Activated T-cell treated with anti-CD3 and anti-CD28 coated beads, Interleukin-2, amount 50 U/mL, for 48 hours (primary cell): ENCODE data around the gene KLHL35.
"Not testable (repeated sequence)": the region's sequence is repeated elsewhere in the genome, so short reads cannot be mapped to it uniquely, and the experiment has no call there.

Experiments
- DNase-seq, 2 experiments: peaks; one replicate each; pipeline ENCODE4 v3.0.0-alpha.2; 2020

The KLHL35 gene

GRCh38 chr11:75423721-75424120, 9.3 kb downstream of the KLHL35 start:
- no peak for DNase-seq

- no peak for DNase-seq
These were observed 10.5 kb downstream of the KLHL35 start for GRCh38 chr11:75422248-75423231.

- DNase-seq, result no peak
These were observed 11.1 kb downstream of the KLHL35 start for GRCh38 chr11:75421902-75422247.

- no peak for DNase-seq
These were observed 11.9 kb downstream of the KLHL35 start for GRCh38 chr11:75421035-75421602.

- DNase-seq, result no peak
These were observed 12.6 kb downstream of the KLHL35 start for GRCh38 chr11:75420224-75421034.

GRCh38 chr11:75413864-75414263, 19.1 kb downstream of the KLHL35 start:
- DNase-seq, result no peak

DNA sequence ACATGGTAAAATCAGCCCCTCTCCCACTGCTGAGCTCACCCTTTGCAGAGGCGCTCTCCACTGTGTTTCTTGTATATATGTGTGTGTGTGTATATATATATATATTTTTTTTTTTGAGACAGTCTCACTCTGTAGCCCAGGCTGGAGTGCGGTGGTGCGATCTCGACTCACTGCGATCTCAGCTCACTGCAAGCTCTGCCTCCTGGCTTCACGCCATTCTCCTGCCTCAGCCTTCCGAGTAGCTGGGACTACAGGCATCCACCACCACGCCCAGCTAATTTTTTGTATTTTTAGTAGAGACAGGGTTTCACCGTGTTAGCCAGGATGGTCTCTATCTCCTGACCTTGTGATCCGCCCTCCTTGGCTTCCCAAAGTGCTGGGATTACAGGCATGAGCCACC, 19.9 kb downstream of the KLHL35 start:
- DNase-seq, result not testable (repeated sequence)

DNA sequence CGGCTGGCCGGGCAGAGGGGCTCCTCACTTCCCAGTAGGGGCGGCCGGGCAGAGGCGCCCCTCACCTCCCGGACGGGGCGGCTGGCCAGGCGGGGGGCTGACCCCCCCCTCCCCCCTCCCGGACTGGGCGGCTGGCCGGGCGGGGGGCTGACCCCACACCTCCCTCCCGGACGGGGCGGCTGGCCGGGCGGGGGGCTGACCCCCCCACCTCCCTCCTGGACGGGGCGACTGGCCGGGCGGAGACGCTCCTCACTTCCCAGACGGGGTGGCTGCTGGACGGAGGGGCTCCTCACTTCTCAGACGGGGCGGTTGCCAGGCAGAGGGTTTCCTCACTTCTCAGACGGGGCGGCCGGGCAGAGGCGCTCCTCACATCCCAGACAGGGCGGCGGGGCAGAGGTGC, 23.0 kb downstream of the KLHL35 start:
- not testable (repeated sequence) for DNase-seq

DNA sequence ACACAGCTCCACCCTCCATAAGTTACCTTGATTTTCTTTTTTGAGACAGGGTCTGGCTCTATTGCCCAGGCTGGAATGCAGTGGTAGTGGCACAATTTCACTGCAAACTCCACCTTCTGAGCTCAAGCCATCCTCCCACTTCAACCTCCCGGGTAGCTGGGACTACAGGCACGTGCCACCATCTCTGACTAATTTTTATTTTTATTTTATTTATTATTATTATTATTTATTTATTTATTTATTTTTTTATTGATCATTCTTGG, 24.1 kb downstream of the KLHL35 start:
- no peak for DNase-seq

- no peak for DNase-seq
These were observed 26.6 kb downstream of the KLHL35 start for GRCh38 chr11:75406338-75406777.

GRCh38 chr11:75403983-75404658, 28.9 kb downstream of the KLHL35 start:
- peak; percentile 44 to 50 for DNase-seq

DNA sequence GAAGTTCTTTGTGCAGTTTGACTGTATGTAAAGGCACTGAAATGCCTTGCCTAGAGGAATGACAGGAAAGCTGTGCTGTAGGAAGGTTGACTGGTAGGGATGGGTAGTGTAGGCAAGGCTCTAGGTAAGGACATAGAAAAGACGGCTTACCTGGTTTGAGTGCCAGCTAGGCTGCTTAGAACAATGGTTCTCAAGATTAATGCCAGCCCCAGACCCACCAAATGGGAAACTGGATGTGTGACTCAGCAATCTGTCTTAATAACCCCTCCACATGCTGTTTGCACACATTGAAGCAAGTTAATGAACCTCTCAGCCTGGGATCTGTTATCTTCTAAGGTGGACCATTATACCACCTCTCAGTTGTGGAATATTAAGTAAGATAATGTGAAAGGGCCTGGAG, 30.0 kb downstream of the KLHL35 start:
- DNase-seq, result no peak

GRCh38 chr11:75402002-75402773, 30.8 kb downstream of the KLHL35 start:
- no peak for DNase-seq

DNA sequence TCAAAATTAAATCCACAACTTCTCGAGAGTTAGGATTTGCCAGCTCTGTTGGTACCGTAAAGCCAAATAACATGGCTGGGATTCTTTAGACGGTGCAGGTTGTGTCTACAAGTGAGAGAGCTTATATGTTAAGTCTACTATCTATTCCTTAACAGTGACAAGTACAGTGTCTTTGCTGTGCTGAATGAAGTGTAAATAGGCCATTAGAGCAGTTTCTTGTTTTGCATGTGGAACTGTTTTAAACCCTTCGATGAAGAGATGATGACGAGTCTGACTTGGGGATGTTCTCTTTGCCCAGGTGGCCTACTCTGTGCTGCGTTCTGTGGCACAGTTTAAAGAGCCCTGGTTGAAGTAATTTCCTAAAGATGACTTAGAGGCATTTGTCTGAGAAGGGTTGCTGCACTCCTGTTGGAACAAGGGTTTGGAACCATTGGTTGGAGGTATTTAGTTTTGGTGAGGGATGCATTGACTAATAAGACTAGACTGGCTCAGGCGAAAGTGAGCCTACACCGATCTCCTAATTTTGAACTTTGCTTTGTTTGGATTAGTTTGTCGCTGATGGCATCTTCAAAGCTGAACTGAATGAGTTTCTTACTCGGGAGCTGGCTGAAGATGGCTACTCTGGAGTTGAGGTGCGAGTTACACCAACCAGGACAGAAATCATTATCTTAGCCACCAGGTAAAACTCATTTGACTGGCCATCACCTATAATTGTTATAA, 32.7 kb downstream of the KLHL35 start:
- peak; percentile 37 to 48 for DNase-seq

GRCh38 chr11:75399344-75400145, 33.5 kb downstream of the KLHL35 start, which contains the start of gene RPS3:
TSS of gene RPS3 (plus strand) at chr11:75399518. CDS start at chr11:75399548, 30 bp downstream.
- DNase-seq, result peak; percentile 93

DNA sequence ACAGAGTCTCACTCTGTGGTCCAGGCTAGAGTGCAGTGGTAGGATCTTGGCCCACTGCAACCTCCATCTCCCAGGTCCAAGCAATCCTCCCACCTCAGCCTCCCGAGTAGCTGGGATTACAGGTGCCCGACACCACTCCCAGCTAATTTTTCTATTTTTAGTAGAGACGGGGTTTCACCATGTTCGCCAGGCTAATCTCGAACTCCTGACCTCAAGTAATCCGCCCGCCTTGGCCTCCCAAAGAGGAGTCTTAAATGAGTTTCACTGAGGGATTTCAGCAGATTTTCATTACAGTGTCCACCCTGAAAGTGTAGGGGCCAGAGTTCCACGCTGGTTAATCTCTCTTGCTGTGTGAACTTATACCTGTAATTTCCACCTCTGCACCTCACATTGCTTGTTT, 34.1 kb downstream of the KLHL35 start:
- DNase-seq, result no peak

- no peak for DNase-seq
These were observed 38.7 kb downstream of the KLHL35 start for GRCh38 chr11:75394085-75394840.

- no peak for DNase-seq
These were observed 43.1 kb downstream of the KLHL35 start for GRCh38 chr11:75389925-75390324.

DNA sequence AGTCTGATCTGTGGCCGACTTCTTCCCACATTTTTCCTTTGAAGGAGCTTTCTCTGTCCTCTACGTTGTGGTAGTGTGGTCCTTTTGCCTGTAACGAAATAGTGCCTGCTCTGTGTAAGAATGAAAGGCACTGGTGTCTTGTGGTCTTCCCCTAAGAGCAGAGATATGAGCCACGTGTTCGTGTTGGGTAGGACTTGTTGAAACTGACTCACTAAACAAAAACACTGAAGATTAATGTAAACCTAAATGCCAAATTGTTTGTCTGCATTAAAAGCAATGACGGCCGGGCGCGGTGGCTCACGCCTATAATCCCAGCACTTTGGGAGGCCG, 43.8 kb downstream of the KLHL35 start:
- DNase-seq, result no peak
